Gastroesophageal sphincter (tissue), 4 donors: ENCODE data around the gene KIF16B. TPM values are rescaled to one million over a fixed set of nuclear protein-coding genes. Genes with fewer than 3 reads are reported as not detected.
"Not testable (repeated sequence)": the region's sequence is repeated elsewhere in the genome, so short reads cannot be mapped to it uniquely, and the experiment has no call there.

Experiments used
- ATAC-seq: fragments of 150-250 bp; one replicate; pipeline ENCODE4 v1.9.1; 2016; ENCODE audit warnings: mild to moderate bottlenecking, moderate library complexity
- H3K27ac ChIP-seq, 4 donors: fragments of 200-600 bp; sonication (generic) in 3 of 4; 1 replicate in 3 of 4; 2 replicates in 1 of 4; pipeline ENCODE4 v1.5.1; 2016 to 2019
- H3K27me3 ChIP-seq: fragments of 200-600 bp; sonication (generic); one replicate; pipeline ENCODE4 v1.5.1; 2019
- H3K36me3 ChIP-seq, 2 donors: fragments of 200-600 bp; sonication (generic); one replicate each; pipeline ENCODE4 v1.5.1; 2019; ENCODE audit warnings: control low read depth in 1 of 2
- H3K4me1 ChIP-seq, 3 donors: fragments of 200-600 bp; sonication (generic); 1 replicate in 2 of 3; 2 replicates in 1 of 3; pipeline ENCODE4 v1.5.1; 2016 to 2019; ENCODE audit warnings: control low read depth in 2 of 3
- H3K4me3 ChIP-seq, 2 donors: fragments of 200-600 bp; sonication (generic); one replicate each; pipeline ENCODE4 v1.5.1; 2019; ENCODE audit warnings: mild to moderate bottlenecking in 1 of 2, moderate library complexity in 1 of 2
- H3K9me3 ChIP-seq, 3 donors: fragments of 200-600 bp; sonication (generic); one replicate each; pipeline ENCODE4 v1.5.1; 2017 to 2019; ENCODE audit warnings: control low read depth in 2 of 3
- CTCF ChIP-seq, 4 experiments: fragments of 200-600 bp in 2 of 4; fragments of 450-650 bp in 2 of 4; sonication (generic) in 1 of 4; IDR thresholded peaks; one replicate each; pipeline ENCODE4 v1.5.1; 2017 to 2019; ENCODE audit warnings: antibody characterized with exemption in 4 of 4, mild to moderate bottlenecking in 2 of 4, moderate library complexity in 2 of 4
- EP300 ChIP-seq: sonication (generic); formaldehyde crosslinking; IDR thresholded peaks from one replicate; pipeline ENCODE4 v1.6.1; 2017; ENCODE audit warnings: antibody characterized with exemption, mild to moderate bottlenecking
- POLR2A ChIP-seq, 2 donors: fragments of 450-650 bp; IDR thresholded peaks; one replicate each; pipeline ENCODE4 v1.6.1; 2017; ENCODE audit warnings: antibody characterized with exemption in 2 of 2, mild to moderate bottlenecking in 2 of 2, moderate library complexity in 1 of 2
- POLR2AphosphoS5 ChIP-seq: sonication (generic); formaldehyde crosslinking; IDR thresholded peaks from one replicate; pipeline ENCODE4 v1.6.1; 2017; ENCODE audit warnings: antibody characterized with exemption
- WGBS, 2 donors: methylation state at CpG; one replicate each; pipeline ENCODE4 v1.1.5; 2018; ENCODE audit warnings: low coverage in 1 of 2; 5-methylcytosine and 5-hydroxymethylcytosine counted together
- total RNA-seq, 4 donors: library from RNA; depleted of rRNA; stranded (reverse); fragments of >200 nt; gene quantifications; one replicate each; pipeline ENCODE4 v1.1.0, GENCODE V29; 2016

Gene KIF16B
- total RNA-seq, 4 donors from 2014 or later: 15.9 to 26.6 (median 22.2) TPM

GRCh38 chr20:16236589-16237241 lies 336.5 kb downstream of the KIF16B start:
- TF ChIP-seq POLR2A (IDR thresholded peaks at IDR 0.05) (no peak), CTCF (IDR thresholded peaks at IDR 0.05) (no peak), POLR2AphosphoS5 (no peak), EP300 (no peak)
- WGBS, 2 donors: 95 to 96% methylated on average over 3 to 6 of the region's 9 CpGs
- peaks cover 0 to 31% (median 0%) of the 10 kb centered on the region in 3 donors for H3K9me3 ChIP-seq
- H3K36me3 ChIP-seq: no peaks in the 10 kb centered on the region
- H3K4me3 ChIP-seq: no peak overlapping the region
- H3K4me1 ChIP-seq: no peaks in the 10 kb centered on the region
- no peaks in the 10 kb centered on the region for H3K27me3 ChIP-seq
- ATAC-seq: no peak
- no peak overlapping the region for H3K27ac ChIP-seq

GRCh38 chr20:16230402-16230801 lies 342.8 kb downstream of the KIF16B start:
- H3K27me3 ChIP-seq: no peaks in the 10 kb centered on the region
- ATAC-seq: no peak
- H3K4me3 ChIP-seq: no peak overlapping the region
- no peak for TF ChIP-seq EP300
- no peak for TF ChIP-seq POLR2AphosphoS5
- TF ChIP-seq CTCF (IDR thresholded peaks at IDR 0.05): no peak
- TF ChIP-seq POLR2A (IDR thresholded peaks at IDR 0.05): no peak
- H3K4me1 ChIP-seq: no peaks in the 10 kb centered on the region
- no peaks in the 10 kb centered on the region for H3K36me3 ChIP-seq
- no peaks in the 10 kb centered on the region for H3K9me3 ChIP-seq
- no peak overlapping the region for H3K27ac ChIP-seq

GRCh38 chr20:16229813-16230212 lies 343.4 kb downstream of the KIF16B start:
- WGBS, 2 donors: 89 to 100% methylated on average over 1 of the region's 1 CpG
- H3K27me3 ChIP-seq: no peaks in the 10 kb centered on the region
- TF ChIP-seq POLR2A (IDR thresholded peaks at IDR 0.05): no peak
- no peak for TF ChIP-seq POLR2AphosphoS5
- TF ChIP-seq EP300: no peak
- TF ChIP-seq CTCF (IDR thresholded peaks at IDR 0.05): no peak
- no peak for ATAC-seq
- no peak overlapping the region for H3K4me3 ChIP-seq
- H3K9me3 ChIP-seq: no peaks in the 10 kb centered on the region
- no peak overlapping the region for H3K27ac ChIP-seq
- no peaks in the 10 kb centered on the region for H3K36me3 ChIP-seq
- no peaks in the 10 kb centered on the region for H3K4me1 ChIP-seq

- H3K4me1 ChIP-seq: no peaks in the 10 kb centered on the region
- 80 to 82% methylated on average over 3 of the region's 4 CpGs for WGBS, 2 donors
- H3K9me3 ChIP-seq: no peaks in the 10 kb centered on the region
- H3K36me3 ChIP-seq: no peaks in the 10 kb centered on the region
- no peaks in the 10 kb centered on the region for H3K27me3 ChIP-seq
- TF ChIP-seq CTCF (IDR thresholded peaks at IDR 0.05): no peak
- no peak for TF ChIP-seq POLR2AphosphoS5
- no peak for TF ChIP-seq EP300
- no peak for TF ChIP-seq POLR2A (IDR thresholded peaks at IDR 0.05)
- no peak for ATAC-seq
- no peak overlapping the region for H3K27ac ChIP-seq
- no peak overlapping the region for H3K4me3 ChIP-seq
These were observed 344.5 kb downstream of the KIF16B start for GRCh38 chr20:16228722-16229121.

- ATAC-seq: not testable (repeated sequence)
These were observed 346.3 kb downstream of the KIF16B start for GRCh38 chr20:16226961-16227360.

More at GRCh38 chr20:16226961-16227360, 346.3 kb downstream of the KIF16B start:
- not testable (repeated sequence) for H3K4me1 ChIP-seq, H3K27me3 ChIP-seq, H3K27ac ChIP-seq, H3K36me3 ChIP-seq, H3K4me3 ChIP-seq, H3K9me3 ChIP-seq
- no CpG with 5 or more reads among the region's 27 CpGs for WGBS, 2 donors
